NCI-H2227 (cell line): ENCODE measurements around the gene DLG2.
A peak's percentile ranks its signal among the peaks of the same experiment; 100 is the strongest.

Source experiments
- DNase-seq: peaks from one replicate; lab custom pipeline; 2025; ENCODE audit not compliant: unreplicated experiment; lab: John Stamatoyannopoulos, UW

Gene DLG2

DNA sequence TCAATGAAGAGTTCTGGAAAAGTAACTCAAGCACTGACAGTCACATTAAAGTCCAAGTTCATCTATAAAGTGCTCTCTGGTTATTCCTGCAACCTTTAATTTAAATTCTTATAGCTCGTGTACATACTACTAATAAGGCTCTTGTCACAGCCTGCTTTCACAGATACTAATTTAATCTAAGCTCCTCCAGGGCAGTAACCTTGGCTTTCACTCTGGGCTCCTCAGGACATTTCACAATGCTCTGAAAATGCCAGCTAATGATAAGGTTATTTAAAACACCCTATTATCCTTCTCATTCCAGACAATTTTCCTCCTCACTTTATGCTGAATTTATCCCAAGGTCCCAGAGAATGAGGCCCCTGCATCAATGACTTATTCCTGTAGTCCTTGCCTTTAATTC lies 2098.3 kb downstream of the DLG2 start:
- DNase-seq = peak; percentile 49

DNA sequence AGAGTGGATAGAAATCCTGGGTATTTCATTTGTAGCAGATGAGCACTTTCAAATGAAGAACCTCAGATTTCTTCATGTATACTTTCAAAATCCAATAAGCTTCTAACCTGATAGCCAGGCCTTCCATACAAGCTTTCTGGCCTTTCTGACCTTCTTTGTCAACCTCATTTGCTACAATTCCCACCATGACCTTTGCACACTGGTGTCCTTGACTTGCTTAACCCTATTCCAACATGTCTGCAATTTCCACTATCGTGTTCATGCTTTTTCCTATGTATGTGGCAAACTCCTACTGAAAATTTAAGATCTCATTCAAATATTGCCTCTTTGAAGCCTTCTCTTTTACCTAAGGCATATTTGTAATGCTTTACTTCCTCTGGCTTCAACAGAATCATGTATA lies 2098.9 kb downstream of the DLG2 start:
- no peak for DNase-seq

GRCh38 chr11:83523676-83524075 lies 2103.5 kb downstream of the DLG2 start:
- DNase-seq = no peak

- DNase-seq = no peak
These were observed 2104.2 kb downstream of the DLG2 start for GRCh38 chr11:83522911-83523310.

DNA sequence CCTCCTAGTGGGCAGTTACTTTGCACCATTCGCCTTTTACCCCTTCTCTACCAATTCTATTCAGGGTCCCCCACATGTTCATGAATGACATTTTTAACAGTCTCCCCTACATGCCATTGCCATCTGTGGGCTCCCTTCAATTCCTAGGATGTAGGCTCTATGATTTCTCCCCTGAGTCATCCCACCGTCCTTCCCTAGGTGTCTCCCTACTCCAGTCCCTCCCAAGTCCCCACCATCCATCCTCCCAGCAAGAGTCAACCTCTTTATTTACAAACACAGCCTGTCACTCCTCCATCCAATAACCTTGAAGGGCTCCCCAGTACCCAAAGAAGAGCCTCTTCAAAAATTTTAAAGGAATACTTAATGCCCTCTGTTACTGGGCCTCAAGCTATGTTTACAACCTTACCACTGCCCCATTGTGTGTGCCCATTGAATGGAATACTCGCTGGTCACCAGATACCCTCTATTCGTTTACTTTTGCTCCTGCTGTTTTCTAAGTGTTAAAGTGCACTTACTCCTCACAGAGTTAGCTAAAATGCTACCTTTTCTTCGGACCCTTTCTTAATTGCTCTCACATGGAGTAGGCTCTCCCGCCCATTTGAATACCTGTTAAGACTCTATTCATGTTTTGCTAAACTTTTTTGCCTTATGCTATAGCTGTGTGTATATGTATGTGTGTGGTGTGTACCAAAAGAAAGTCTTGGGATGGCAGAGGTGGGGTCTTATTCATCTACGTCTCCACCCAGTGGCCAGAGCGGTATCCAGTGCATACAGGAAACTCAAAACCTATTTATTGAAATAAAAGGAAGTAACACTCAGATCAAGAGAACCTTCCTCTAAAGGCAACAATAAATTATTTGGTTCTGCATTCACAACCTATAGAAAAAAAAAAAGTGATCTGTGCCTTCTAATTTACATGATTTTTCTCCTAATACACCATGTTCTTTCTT lies 2105.2 kb downstream of the DLG2 start:
- DNase-seq = no peak

DNA sequence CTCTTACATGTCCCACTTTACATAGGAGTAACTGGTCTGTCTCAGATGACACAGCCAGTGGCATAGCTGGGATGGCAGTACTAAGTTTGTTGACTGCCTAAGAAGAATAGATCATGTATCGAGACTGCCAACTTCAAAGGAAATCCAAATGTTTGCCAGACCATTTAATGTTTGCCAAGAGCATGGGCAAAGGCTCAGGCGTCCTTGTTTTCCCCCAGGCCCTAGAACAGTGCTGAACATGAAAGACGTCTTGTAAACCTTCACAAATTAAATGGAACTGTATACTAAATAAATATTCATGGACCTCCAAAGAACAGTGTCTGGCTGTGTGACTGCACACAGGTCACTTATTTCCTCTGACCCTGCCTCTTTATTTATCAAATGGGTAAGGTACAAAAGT lies 2106.3 kb downstream of the DLG2 start:
- DNase-seq = no peak

DNA sequence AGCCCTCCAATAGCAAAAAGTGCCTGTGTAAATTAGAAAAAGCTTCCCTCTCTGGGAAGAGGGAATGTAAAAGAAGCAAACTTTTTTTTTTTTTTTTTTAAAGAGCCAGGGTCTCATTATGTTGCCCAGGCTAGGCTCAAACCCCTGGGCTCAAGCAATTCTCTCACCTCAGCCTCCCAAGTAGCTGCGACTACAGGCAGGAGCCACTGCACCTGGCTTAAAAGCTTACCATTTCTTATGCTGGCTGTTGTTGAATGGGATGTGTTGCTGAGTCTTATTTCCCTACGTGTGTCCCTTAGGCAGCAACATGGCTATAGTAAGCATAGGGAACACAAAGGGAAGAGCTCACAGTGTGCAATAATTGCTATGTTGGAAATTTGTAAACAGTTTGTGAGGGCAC lies 2115.5 kb downstream of the DLG2 start:
- DNase-seq = peak; percentile 79

DNA sequence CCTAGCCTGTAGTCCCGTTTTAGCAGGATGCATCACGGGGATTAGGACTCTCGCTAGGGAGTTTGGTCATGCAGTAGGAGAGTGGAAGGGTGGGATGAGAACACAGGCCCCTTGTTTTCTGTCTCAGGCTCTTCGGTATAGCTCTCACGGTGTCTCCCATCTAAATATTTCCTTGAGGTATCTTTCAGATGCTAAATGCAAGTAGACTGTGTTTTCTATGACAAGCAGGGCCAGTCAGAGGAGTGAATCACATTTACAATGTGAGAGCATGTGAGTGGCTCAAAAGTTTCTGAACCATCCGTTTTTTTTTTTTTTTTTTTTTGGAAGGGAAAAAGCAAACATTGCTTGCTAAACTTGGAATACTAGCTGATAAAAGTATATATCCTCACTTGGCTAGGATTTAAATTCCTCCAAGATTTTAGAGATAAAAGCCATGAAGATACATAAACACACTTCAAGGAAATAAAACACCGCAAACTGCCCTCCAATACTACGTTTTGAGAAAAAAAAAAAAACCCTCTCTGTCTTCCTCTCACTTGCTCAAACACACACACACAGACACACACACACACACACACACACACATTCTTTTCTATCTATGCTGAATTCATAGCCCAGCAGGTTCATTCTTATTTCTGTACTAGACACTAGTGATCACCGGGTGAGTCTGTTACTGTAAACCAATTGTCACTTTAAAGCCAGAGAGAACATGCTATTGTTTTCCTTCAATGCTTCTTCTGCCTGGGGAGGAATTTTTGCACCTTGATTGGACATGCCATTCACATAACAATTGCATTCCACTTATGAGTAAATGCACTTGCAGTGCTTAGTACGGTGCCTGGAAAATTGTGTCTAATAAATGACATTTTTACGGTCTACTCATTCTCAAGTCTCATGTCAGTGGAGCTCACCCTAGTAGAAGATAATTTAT lies 2116.3 kb downstream of the DLG2 start:
- DNase-seq = peak; percentile 7

DNA sequence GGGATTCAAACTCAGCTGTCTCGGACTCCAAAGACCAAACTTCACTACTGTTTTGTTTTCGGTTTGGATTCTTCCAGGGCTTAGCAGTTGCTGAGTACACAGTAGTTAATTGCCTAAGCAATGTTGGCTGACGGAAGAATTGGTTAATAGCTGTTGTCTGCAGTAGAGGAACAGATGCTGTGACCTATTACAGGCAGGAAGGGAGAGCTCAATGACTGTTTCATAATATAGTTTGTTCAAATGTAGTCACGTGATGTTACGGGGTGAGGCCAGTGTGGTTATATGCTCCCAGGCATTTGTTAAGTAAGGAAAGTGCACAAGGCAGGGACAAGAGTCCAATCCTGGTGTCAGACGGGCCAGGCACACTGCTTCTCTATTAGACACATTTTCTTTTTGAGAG lies 2118.3 kb downstream of the DLG2 start:
- peak; percentile 5 for DNase-seq

GRCh38 chr11:83502041-83502440 lies 2125.1 kb downstream of the DLG2 start:
- no peak for DNase-seq

DNA sequence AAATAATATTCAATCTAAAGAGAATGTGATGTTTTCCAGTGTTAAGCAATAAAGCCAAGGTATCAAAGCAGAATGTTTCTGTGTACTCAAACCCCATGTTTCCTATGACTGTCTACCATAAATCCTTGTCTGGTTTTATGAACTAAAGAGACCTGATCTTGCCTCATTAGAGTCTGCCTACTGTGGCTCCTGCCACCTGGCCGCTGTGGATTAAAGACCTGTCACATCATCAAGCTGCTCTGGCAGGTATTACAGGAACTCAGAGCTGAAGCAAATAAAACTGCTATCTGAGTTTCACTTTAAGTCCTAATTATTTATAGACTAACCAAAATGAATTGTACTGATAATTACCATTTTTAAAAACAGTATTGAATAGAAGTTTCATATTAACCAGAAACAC lies 2133.2 kb downstream of the DLG2 start:
- no peak for DNase-seq

- no peak for DNase-seq
These were observed 2134.1 kb downstream of the DLG2 start for GRCh38 chr11:83493034-83493433.

DNA sequence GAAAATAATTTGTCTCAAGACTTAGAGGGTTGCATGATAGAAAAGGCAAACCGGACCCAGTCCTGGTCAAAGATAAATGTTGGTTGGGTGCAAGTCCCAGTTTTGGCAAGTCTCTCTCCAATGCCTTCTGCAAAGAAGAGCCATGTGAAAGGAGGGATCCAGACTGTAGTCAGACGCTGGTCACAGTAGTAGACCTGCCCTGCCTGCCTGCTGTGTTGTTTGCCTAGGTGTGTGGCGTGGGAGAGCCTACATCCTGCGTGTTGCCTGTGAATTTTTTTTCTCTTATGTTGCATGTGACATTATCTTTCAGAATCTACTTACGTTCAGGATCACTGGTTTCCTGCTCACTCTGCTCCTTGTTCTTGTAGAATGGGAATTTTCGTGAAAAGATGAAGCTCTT lies 2143.3 kb downstream of the DLG2 start:
- no peak for DNase-seq

DNA sequence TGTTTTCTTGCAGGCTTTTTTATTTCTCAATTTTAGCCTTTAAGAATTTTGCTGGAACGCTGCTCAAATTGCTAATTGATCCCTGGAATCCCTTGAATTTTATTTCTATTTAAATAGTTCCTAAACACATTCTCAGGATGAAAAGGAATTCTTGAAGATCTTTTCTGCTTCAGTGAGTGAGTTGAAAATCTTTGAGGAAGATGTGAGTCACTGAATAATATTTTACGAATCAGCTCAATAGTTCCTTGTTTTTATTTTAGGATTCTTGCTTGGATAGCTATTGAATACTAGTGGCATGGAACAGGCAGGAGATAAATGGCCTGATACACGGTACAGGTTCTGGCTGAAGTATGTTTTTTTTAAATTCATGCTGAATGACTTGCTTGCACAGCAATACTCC lies 2146.3 kb downstream of the DLG2 start:
- no peak for DNase-seq

DNA sequence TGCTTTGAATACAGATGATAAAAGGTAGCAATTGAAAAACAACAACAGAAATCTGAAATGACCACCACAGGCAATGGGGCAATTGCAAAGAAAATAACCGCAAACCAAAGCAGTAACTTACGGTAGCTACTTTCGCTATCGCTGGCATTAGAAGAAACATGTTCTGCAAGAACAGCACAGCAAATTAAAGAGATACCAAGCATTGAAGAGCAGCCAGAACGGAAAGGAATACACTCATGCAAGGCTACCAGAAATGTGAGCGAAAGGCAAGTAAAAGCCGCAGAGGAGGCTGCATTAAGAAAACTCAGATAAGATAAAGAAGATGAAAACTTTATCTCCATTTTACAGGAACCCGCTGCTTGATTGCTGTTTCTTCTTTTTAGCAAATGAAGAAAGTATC lies 2146.9 kb downstream of the DLG2 start:
- no peak for DNase-seq

GRCh38 chr11:83477772-83478171 lies 2149.4 kb downstream of the DLG2 start:
- DNase-seq = no peak

DNA sequence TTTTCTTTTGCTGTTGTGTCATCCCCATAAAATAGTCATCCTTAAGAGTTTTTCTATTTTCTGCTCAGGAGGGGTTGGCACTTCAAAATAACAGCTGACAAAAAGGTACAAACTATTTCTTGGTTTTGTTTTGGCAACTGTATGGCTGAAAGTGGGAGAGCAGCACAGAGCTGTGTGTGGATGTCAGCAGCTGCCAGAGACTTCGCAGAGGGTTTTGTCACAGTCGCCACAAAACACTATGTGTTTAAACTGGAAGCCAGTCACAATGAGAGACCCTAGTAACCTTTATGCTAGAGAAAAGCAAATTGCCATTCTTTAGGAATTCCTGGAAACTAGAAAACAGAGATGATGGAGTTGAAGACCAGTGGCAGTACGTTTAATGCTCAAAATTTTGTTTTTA lies 2151.4 kb downstream of the DLG2 start:
- DNase-seq = no peak

DNA sequence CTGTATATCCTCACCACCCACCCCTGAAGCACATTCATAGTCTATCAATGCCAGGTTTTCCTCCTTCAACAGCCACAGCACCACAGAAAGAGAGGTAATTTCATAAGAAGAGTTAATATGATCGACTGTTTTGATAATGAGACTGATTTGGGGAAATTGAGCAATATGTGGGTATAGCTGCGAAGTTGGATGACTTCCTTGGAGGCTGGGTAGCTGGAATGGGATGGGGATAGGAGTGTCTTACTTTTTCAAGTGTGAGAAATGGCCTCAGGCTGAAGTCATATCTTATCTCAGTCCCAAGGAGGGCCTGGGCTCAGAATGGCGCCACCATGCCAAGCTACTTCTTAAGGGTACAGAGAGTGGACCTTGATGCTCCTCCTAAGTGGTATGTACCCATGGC lies 2153.4 kb downstream of the DLG2 start:
- DNase-seq = no peak

DNA sequence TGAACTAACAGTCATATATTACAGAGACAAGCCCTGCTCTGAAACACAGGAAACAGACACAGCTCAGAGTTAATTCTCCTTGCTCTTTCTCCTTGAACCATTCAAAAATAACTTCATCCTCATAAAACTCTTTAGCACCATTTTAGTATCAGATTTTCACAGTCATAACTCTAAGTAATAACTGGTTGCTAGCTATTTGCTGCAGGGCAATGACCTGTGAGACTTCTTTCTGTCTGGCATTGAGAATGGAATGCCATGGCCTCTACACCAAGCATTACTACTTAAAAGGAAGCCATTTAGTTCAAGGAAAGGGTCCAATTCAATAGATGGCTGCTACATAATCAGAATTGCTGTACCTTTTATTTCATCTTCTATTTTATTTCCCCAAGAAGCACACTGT lies 2154.3 kb downstream of the DLG2 start:
- DNase-seq = peak; percentile 13

DNA sequence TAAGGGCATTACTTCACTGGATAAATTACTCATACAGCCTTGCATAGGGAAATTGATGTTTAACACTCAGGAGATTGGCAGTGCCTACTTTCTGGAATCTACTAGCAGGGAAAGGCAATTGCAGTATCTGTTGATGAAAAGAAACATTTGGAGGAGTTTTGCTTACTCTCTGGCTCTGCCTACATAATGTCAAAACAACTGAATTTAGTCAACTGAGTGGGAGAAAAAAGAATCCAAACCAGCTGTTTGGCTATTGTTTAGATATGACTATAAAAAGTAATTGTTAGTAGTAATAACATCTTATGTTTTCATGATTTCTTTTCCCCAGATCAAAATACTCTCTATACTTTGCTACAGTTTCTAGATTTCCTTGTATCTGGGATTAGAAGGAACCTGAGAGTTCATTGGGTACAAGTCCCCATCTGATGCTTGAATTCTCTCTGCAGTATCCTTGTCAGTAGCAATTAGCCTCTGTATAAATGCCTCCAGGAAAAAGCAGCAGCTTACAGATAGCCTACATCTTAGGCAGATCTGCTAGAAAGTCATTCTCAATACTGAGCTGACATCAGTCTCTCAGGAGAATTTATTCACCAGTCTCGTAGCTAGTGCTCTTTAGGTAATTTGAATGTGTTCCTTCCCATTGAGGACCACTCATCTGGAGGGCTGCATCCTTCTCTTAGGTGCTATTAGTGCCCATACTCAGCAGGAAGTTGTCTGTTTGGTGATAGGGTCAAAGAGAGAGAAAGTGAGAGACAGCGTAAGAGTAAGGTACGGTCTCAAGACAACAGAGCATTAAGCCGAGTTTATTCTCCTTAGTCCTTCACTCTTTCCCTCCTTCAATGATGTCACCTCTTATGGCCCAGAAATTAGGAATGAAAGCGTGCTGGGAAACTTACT lies 2155.1 kb downstream of the DLG2 start:
- DNase-seq = peak; percentile 30

DNA sequence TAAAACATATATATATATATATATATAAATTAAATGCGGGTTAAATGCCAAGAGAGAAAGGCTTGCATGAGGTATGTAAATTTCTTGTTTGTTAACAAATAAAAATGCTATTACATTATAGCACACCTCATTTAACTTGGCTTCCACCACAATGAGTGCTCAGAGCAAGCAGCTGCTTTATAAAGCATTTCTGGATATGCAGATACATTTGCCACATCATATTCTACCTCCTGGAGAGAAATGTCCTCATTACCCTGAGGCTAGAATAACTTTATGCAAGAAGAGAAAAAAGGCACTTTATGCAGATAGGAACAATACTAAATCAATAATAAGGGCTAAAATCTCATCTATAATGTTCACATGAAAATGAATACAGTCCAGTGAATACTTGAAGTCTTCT lies 2159.3 kb downstream of the DLG2 start:
- DNase-seq = no peak
